ENCODE measurements around the gene OTULIN.

Gene OTULIN

GRCh38 chr5:14699159-14699558 lies 34.6 kb downstream of the OTULIN start:
- no peak for DNase-seq

- DNase-seq, result no peak
Observed at GRCh38 chr5:14699807-14700400, 35.4 kb downstream of the OTULIN start.

- DNase-seq, result peak in 1 of 2 experiments; percentile 53
Observed at GRCh38 chr5:14700478-14701436, 36.2 kb downstream of the OTULIN start.

- no peak for DNase-seq
Observed at GRCh38 chr5:14701556-14701955, 37.0 kb downstream of the OTULIN start.

GRCh38 chr5:14702238-14702839 lies 37.8 kb downstream of the OTULIN start:
- no peak for DNase-seq

GRCh38 chr5:14705556-14705955 lies 41.0 kb downstream of the OTULIN start:
- no peak for DNase-seq

- no peak for DNase-seq
Observed at GRCh38 chr5:14706615-14707021, 42.1 kb downstream of the OTULIN start.

GRCh38 chr5:14707811-14708390 lies 43.4 kb downstream of the OTULIN start:
- no peak for DNase-seq

- no peak for DNase-seq
Observed at GRCh38 chr5:14708551-14708950, 44.0 kb downstream of the OTULIN start.

GRCh38 chr5:14710313-14710994 lies 45.9 kb downstream of the OTULIN start:
- DNase-seq, result no peak

GRCh38 chr5:14712131-14712530 lies 47.6 kb downstream of the OTULIN start:
- no peak for DNase-seq

GRCh38 chr5:14712666-14713065 lies 48.1 kb downstream of the OTULIN start:
- DNase-seq, result no peak

- DNase-seq, result no peak
Observed at GRCh38 chr5:14713476-14714390, 49.2 kb downstream of the OTULIN start.

- peak in 1 of 2 experiments; percentile 58 for DNase-seq
Observed at GRCh38 chr5:14714706-14715105, 50.2 kb downstream of the OTULIN start.

GRCh38 chr5:14715481-14715880 lies 51.0 kb downstream of the OTULIN start:
- no peak for DNase-seq

GRCh38 chr5:14716755-14717752 lies 52.5 kb downstream of the OTULIN start:
- DNase-seq, result no peak

- no peak for DNase-seq
Observed at GRCh38 chr5:14718778-14719177, 54.3 kb downstream of the OTULIN start.

- DNase-seq, result no peak
Observed at GRCh38 chr5:14720236-14720923, 55.9 kb downstream of the OTULIN start.

- no peak for DNase-seq
Observed at GRCh38 chr5:14721990-14722656, 57.6 kb downstream of the OTULIN start.

Data from NCI-H446 (cell line).